H9 (cell line): ENCODE data around the gene TRABD. TPM values are rescaled to one million over a fixed set of nuclear protein-coding genes. Genes with fewer than 3 reads are reported as not detected.

Experiments used
- DNase-seq: peaks from one replicate; pipeline ENCODE4 v3.0.0-alpha.2; 2017
- H2AFZ ChIP-seq: one replicate; pipeline ENCODE4 v1.6.1; 2013; ENCODE audit warnings: mild to moderate bottlenecking, low read length, control low read depth, moderate library complexity
- H2AK5ac ChIP-seq: 2 replicates; pipeline ENCODE4 v1.6.1; 2013; ENCODE audit warnings: low read length, control low read depth, mixed read lengths; ENCODE audit not compliant: insufficient read length
- H2BK120ac ChIP-seq: one replicate; pipeline ENCODE4 v1.6.1; 2013; ENCODE audit warnings: low read depth, mild to moderate bottlenecking, low read length, control low read depth, inconsistent platforms; ENCODE audit not compliant: poor library complexity, severe bottlenecking
- H2BK12ac ChIP-seq: 2 replicates; pipeline ENCODE4 v1.6.1; 2013; ENCODE audit warnings: low read length, control low read depth, mixed read lengths, low read depth; ENCODE audit not compliant: insufficient read length
- H2BK15ac ChIP-seq: 2 replicates; pipeline ENCODE4 v1.6.1; 2013; ENCODE audit warnings: low read depth, low read length, control low read depth
- H2BK20ac ChIP-seq: one replicate; pipeline ENCODE4 v1.6.1; 2013; ENCODE audit warnings: low read depth, mild to moderate bottlenecking, low read length, control low read depth, inconsistent platforms; ENCODE audit not compliant: poor library complexity, severe bottlenecking
- H2BK5ac ChIP-seq: 2 replicates; pipeline ENCODE4 v1.6.1; 2013; ENCODE audit warnings: low read length, control low read depth, mixed read lengths; ENCODE audit not compliant: insufficient read length
- H3K14ac ChIP-seq: 2 replicates; pipeline ENCODE4 v1.6.1; 2013; ENCODE audit warnings: low read length, control low read depth; ENCODE audit not compliant: insufficient read depth
- H3K18ac ChIP-seq: 2 replicates; pipeline ENCODE4 v1.6.1; 2013; ENCODE audit warnings: low read depth, mild to moderate bottlenecking, mixed read lengths, low read length, control low read depth; ENCODE audit not compliant: insufficient read length
- H3K23ac ChIP-seq: 2 replicates; pipeline ENCODE4 v1.6.1; 2013; ENCODE audit warnings: low read length, control low read depth, mixed read lengths, low read depth; ENCODE audit not compliant: insufficient read length
- H3K23me2 ChIP-seq: 2 replicates; pipeline ENCODE4 v1.6.1; 2013; ENCODE audit warnings: low read depth, mild to moderate bottlenecking, mixed read lengths, low read length, control low read depth; ENCODE audit not compliant: insufficient read length, poor library complexity, severe bottlenecking
- H3K27ac ChIP-seq: 2 replicates; pipeline ENCODE4 v1.5.1; 2013; ENCODE audit warnings: low read length, control low read depth, mixed read lengths, low read depth; ENCODE audit not compliant: insufficient read length
- H3K27me3 ChIP-seq: 2 replicates; pipeline ENCODE4 v1.6.1; 2013; ENCODE audit warnings: low read length, control low read depth, inconsistent platforms; ENCODE audit not compliant: insufficient read depth
- H3K4ac ChIP-seq: 2 replicates; pipeline ENCODE4 v1.6.1; 2013; ENCODE audit warnings: low read depth, mild to moderate bottlenecking, control low read depth, inconsistent platforms, low read length, moderate library complexity
- H3K4me1 ChIP-seq: 2 replicates; pipeline ENCODE4 v1.6.1; 2013; ENCODE audit warnings: low read length, control low read depth, inconsistent platforms; ENCODE audit not compliant: insufficient read depth
- H3K4me2 ChIP-seq: 2 replicates; pipeline ENCODE4 v1.6.1; 2013; ENCODE audit warnings: low read length, control low read depth, mixed read lengths; ENCODE audit not compliant: insufficient read length, insufficient read depth
- H3K56ac ChIP-seq: 2 replicates; pipeline ENCODE4 v1.6.1; 2013; ENCODE audit warnings: low read depth, mild to moderate bottlenecking, mixed read lengths, low read length, control low read depth; ENCODE audit not compliant: insufficient read length
- H3K79me1 ChIP-seq: 2 replicates; pipeline ENCODE4 v1.6.1; 2013; ENCODE audit warnings: low read depth, mild to moderate bottlenecking, moderate library complexity, low read length, control low read depth, inconsistent platforms; ENCODE audit not compliant: insufficient read depth, poor library complexity, severe bottlenecking
- H3K79me2 ChIP-seq: 2 replicates; pipeline ENCODE4 v1.6.1; 2013; ENCODE audit warnings: low read length, control low read depth, inconsistent platforms; ENCODE audit not compliant: insufficient read depth
- H3K9ac ChIP-seq: 2 replicates; pipeline ENCODE4 v1.6.1; 2013; ENCODE audit warnings: low read length, control low read depth, mixed read lengths; ENCODE audit not compliant: insufficient read length; ENCODE audit errors: extremely low read depth
- H3K9me3 ChIP-seq: one replicate; pipeline ENCODE4 v1.6.1; 2013; ENCODE audit warnings: low read depth, low read length, inconsistent platforms; ENCODE audit not compliant: control insufficient read depth
- H3T11ph ChIP-seq: one replicate; pipeline ENCODE4 v1.6.1; 2013; ENCODE audit warnings: mild to moderate bottlenecking, low read length, control low read depth, inconsistent platforms
- H4K20me1 ChIP-seq: one replicate; pipeline ENCODE4 v1.6.1; 2013; ENCODE audit not compliant: control insufficient read depth, insufficient read length, insufficient read depth
- H4K5ac ChIP-seq: 2 replicates; pipeline ENCODE4 v1.6.1; 2013; ENCODE audit warnings: low read depth, mild to moderate bottlenecking, mixed read lengths, low read length, control low read depth; ENCODE audit not compliant: insufficient read length
- H4K8ac ChIP-seq: replicated peaks from 2 replicates; pipeline ENCODE4 v1.6.1; 2013; ENCODE audit warnings: low read length, control low read depth, mixed read lengths, low read depth; ENCODE audit not compliant: insufficient read length
- H4K91ac ChIP-seq: 2 replicates; pipeline ENCODE4 v1.6.1; 2013; ENCODE audit warnings: low read depth, mild to moderate bottlenecking, moderate library complexity, mixed read lengths, low read length, control low read depth; ENCODE audit not compliant: insufficient read length
- H3K27ac Mint-ChIP-seq, 3 experiments: 2 replicates in 2 of 3; 3 replicates in 1 of 3; pipeline ENCODE4 v1.8.0; 2020 to 2021; ENCODE audit warnings: mixed read lengths in 3 of 3, mild to moderate bottlenecking in 1 of 3, moderate library complexity in 1 of 3
- H3K27me3 Mint-ChIP-seq: 2 replicates; pipeline ENCODE4 v1.8.0; 2021; ENCODE audit warnings: low read depth, mild to moderate bottlenecking, moderate library complexity, mixed read lengths
- H3K36me3 Mint-ChIP-seq, 3 experiments: 2 replicates in 2 of 3; 3 replicates in 1 of 3; pipeline ENCODE4 v1.8.0; 2020 to 2021; ENCODE audit warnings: low read depth in 3 of 3, mixed read lengths in 3 of 3; ENCODE audit not compliant: insufficient read depth in 1 of 3
- H3K4me1 Mint-ChIP-seq, 2 experiments: 2 replicates each; pipeline ENCODE4 v1.8.0; 2020; ENCODE audit warnings: mixed read lengths in 2 of 2
- H3K4me3 Mint-ChIP-seq, 2 experiments: 2 replicates in 1 of 2; 3 replicates in 1 of 2; pipeline ENCODE4 v1.8.0; 2020 to 2021; ENCODE audit warnings: mild to moderate bottlenecking in 2 of 2, mixed read lengths in 2 of 2, moderate library complexity in 1 of 2
- H3K9me3 Mint-ChIP-seq, 2 experiments: 2 replicates in 1 of 2; 3 replicates in 1 of 2; pipeline ENCODE4 v1.8.0; 2020; ENCODE audit warnings: mild to moderate bottlenecking in 2 of 2, mixed read lengths in 2 of 2, moderate library complexity in 1 of 2
- WGBS: extraction: QIAGEN DNeasy Blood & Tissue Kit; methylation state at CpG from one replicate; pipeline ENCODE4 v1.1.7; 2013; ENCODE audit warnings: missing lambda C conversion rate, low lambda C conversion rate, mixed read lengths; ENCODE audit not compliant: insufficient read length; ENCODE audit errors: extremely low coverage; 5-methylcytosine and 5-hydroxymethylcytosine counted together
- total RNA-seq: library from RNA; stranded (reverse); gene quantifications from 2 replicates; pipeline ENCODE4 v1.2.1, GENCODE V29; 2021
- TF ChIP-seq, protein P1 (sequence below): fragments of 200-600 bp; sonication (generic); conservative IDR thresholded peaks from 3 replicates; pipeline ENCODE4 v1.8.0; 2021; ENCODE audit warnings: antibody characterized with exemption, mild to moderate bottlenecking

Gene TRABD
- total RNA-seq, 1 experiment from 2014 or later: 47.8 TPM

DNA sequence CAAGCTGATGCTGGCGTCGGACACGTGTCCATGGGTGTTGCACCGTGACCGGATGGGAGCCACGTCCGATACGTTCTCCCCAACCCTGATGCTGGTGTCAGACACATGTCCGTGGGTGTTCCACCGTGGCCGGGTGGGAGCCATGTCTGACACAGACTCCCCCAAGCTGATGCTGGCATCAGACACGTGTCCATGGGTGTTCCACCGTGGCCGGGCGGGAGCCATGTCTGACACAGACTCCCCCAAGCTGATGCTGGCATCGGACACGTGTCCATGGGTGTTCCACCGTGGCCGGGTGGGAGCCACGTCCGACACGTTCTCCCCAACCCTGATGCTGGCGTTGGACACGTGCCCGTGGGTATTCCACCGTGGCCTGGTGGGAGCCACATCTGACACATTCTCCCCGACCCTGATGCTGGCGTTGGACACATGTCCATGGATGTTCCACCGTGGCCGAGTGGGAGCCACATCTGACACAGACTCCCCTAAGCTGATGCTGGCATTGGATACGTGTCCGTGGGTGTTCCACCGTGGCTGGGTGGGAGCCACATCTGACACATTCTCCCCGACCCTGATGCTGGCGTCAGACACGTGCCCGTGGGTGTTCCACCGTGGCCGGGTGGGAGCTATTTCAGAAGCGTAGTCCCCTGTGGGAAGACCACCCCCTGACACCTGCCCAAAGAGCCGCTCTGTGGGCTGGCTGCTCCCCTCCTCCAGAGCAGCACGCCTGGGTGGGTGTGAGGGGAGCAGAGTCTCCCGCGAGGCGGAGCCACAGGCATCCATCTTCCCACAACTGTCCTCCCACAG lies 35.1 kb downstream of the TRABD start:
- Mint-ChIP-seq H3K9me3 (no peaks in the 10 kb centered on the region), H3K4me1 (peaks cover 5 to 9% of the 10 kb centered on the region in 2 experiments), H3K27me3 (no peaks in the 10 kb centered on the region), H3K4me3 (no peak overlapping the region), H3K36me3 (peaks cover 22 to 75% (median 62%) of the 10 kb centered on the region in 3 experiments), H3K27ac (no peak overlapping the region)
- H2AFZ ChIP-seq: no peak overlapping the region
- H3K79me2 ChIP-seq: no peaks in the 10 kb centered on the region
- H2BK12ac ChIP-seq: no peak overlapping the region
- H2BK15ac ChIP-seq: no peak overlapping the region
- H3K27ac ChIP-seq: no peak overlapping the region
- peaks cover 3% of the 10 kb centered on the region for H4K20me1 ChIP-seq
- DNase-seq: no peak
- no peaks in the 10 kb centered on the region for H3K4me1 ChIP-seq
- H3K18ac ChIP-seq: no peak overlapping the region
- H2BK120ac ChIP-seq: no peak overlapping the region
- no peak overlapping the region for H2BK5ac ChIP-seq
- H3K4ac ChIP-seq: no peak overlapping the region
- no peaks in the 10 kb centered on the region for H3K23me2 ChIP-seq
- H3K56ac ChIP-seq: no peak overlapping the region
- TF ChIP-seq, protein P1, sequence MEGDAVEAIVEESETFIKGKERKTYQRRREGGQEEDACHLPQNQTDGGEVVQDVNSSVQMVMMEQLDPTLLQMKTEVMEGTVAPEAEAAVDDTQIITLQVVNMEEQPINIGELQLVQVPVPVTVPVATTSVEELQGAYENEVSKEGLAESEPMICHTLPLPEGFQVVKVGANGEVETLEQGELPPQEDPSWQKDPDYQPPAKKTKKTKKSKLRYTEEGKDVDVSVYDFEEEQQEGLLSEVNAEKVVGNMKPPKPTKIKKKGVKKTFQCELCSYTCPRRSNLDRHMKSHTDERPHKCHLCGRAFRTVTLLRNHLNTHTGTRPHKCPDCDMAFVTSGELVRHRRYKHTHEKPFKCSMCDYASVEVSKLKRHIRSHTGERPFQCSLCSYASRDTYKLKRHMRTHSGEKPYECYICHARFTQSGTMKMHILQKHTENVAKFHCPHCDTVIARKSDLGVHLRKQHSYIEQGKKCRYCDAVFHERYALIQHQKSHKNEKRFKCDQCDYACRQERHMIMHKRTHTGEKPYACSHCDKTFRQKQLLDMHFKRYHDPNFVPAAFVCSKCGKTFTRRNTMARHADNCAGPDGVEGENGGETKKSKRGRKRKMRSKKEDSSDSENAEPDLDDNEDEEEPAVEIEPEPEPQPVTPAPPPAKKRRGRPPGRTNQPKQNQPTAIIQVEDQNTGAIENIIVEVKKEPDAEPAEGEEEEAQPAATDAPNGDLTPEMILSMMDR: no peak
- no peak overlapping the region for H3K23ac ChIP-seq
- no peak overlapping the region for H3T11ph ChIP-seq
- H2AK5ac ChIP-seq: no peak overlapping the region
- H2BK20ac ChIP-seq: no peak overlapping the region
- H3K27me3 ChIP-seq: no peaks in the 10 kb centered on the region
- H4K5ac ChIP-seq: no peak overlapping the region
- no CpG with 5 or more reads among the region's 45 CpGs for WGBS
- H3K9me3 ChIP-seq: no peaks in the 10 kb centered on the region
- no peak overlapping the region for H4K91ac ChIP-seq
- no peak overlapping the region for H3K4me2 ChIP-seq
- H3K79me1 ChIP-seq: no peaks in the 10 kb centered on the region
- H3K9ac ChIP-seq: no peak overlapping the region
- no peak overlapping the region for H3K14ac ChIP-seq
- no peak overlapping the region for H4K8ac ChIP-seq
